Measurements from ENCODE around the gene RILPL1. TPM values are rescaled to one million over a fixed set of nuclear protein-coding genes. Genes with fewer than 3 reads are reported as not detected.
A peak's percentile ranks its signal among the peaks of the same experiment; 100 is the strongest.

RILPL1 gene
- total and polyA plus RNA-seq, 2 of the 4 experiments (the other 2 are of a cell fraction) = 11.1 to 19.8 TPM

- Histone ChIP-seq H3K79me1 (ENCODE audit: low read depth in 1 of 2, low read length in 2 of 2) (peaks cover 28 to 51% of the 10 kb centered on the region in 2 experiments), H2AK9ac (replicated peaks; ENCODE audit: low read depth, low read length, poor library complexity) (peak overlapping the region; percentile 94), H3K4me2 (ENCODE audit: low read depth, low read length) (peak overlapping the region; percentile 68), H3K9ac (ENCODE audit: low read depth, low read length) (peak overlapping the region; percentile 87), H4K5ac (ENCODE audit: low read depth, low read length) (peak overlapping the region; percentile 23), H2AK5ac (ENCODE audit: low read depth, low read length) (peak overlapping the region; percentile 93), H4K20me1 (ENCODE audit: insufficient read depth, low read length) (peaks cover 21% of the 10 kb centered on the region; the same call in 1 of the 2 replicates), H3K27ac (ENCODE audit: insufficient read depth, low read length) (peak overlapping the region; percentile 62), H3K18ac (ENCODE audit: low read depth, low read length) (no peak overlapping the region), H3K4ac (ENCODE audit: low read depth, low read length) (peak overlapping the region; percentile 94), H4K91ac (ENCODE audit: insufficient read depth, low read depth, low read length) (peak overlapping the region; percentile 74), H3K36me3 (ENCODE audit: control insufficient read depth, insufficient read depth, low read length) (peaks cover 10% of the 10 kb centered on the region), H3K56ac (ENCODE audit: extremely low read depth, insufficient read depth, low read length) (peak overlapping the region; percentile 12; the same call in 1 of the 2 replicates), H2BK120ac (ENCODE audit: low read depth, low read length) (peak overlapping the region; percentile 4; the same call in 1 of the 2 replicates), H3K23ac (ENCODE audit: low read depth, low read length) (peak overlapping the region; percentile 94), H3K4me1 (ENCODE audit: control insufficient read depth, insufficient read depth, low read length) (peaks cover 9% of the 10 kb centered on the region), H3K9me3 (ENCODE audit: control insufficient read depth, insufficient read depth, low read length) (no peaks in the 10 kb centered on the region), H4K8ac (ENCODE audit: low read depth in 2 of 2, low read length in 2 of 2) (peak overlapping the region; percentile 34 to 61; a peak in 3 of 4 replicates), H2BK20ac (ENCODE audit: low read depth, low read length) (no peak overlapping the region), H2BK15ac (ENCODE audit: low read depth, low read length) (no peak overlapping the region; the same call in 2 of the 3 replicates), H2BK5ac (ENCODE audit: low read depth, low read length, poor library complexity, severe bottlenecking) (peak overlapping the region; percentile 70), H3K4me3 (ENCODE audit: insufficient read depth, low read depth, low read length) (peak overlapping the region; percentile 66), H2AFZ (replicated peaks; ENCODE audit: low read length, poor library complexity) (peak overlapping the region; percentile 94), H3K14ac (replicated peaks; ENCODE audit: low read depth, low read length) (peak overlapping the region; percentile 92), H3K9me1 (ENCODE audit: insufficient read depth, low read length) (peaks cover 8% of the 10 kb centered on the region), H3K27me3 (ENCODE audit: control insufficient read depth, insufficient read depth, low read length) (peaks cover 2% of the 10 kb centered on the region; the same call in 1 of the 2 replicates)
- dilution Hi-C loops (cut with HindIII; ENCODE audit: low sequenced_read_pairs, unreplicated experiment) (no loop called here), intact Hi-C loops (cut with micrococcal nuclease) (no loop called here), in situ Hi-C loops (cut with MboI; ENCODE audit: low sequenced_read_pairs) (loop anchor here (5.0 kb wide), 1 partner anchor 49 kb away; the partner anchor contains the start of gene TMED2)
- TF ChIP-seq MAZ (IDR thresholded peaks at IDR 0.05; ENCODE audit: borderline replicate concordance, low read depth, low read length) = no peak
- TF ChIP-seq MXI1 (IDR thresholded peaks at IDR 0.05; ENCODE audit: borderline replicate concordance, low read depth, low read length) = 0 out of 2 replicates have a peak, but pooled peaks have one; percentile 13
- ATAC-seq (ENCODE audit: low read depth) = peak; percentile 53
- WGBS, 2 experiments (ENCODE audit: extremely low coverage in 2 of 2, insufficient read length in 1 of 2) = 3% methylated on average over 50 of the region's 79 CpGs; no CpG with 5 or more reads in 1 of the 2 experiments
- CTCF ChIA-PET = interaction anchor here (0.6 to 1.1 kb wide), 2 partner anchors 10 to 31 kb away, joined by 4 to 5 read pairs; no protein-coding TSS in a partner anchor
- no TSS peak for BruUV-seq (replicated peaks)
- POLR2A ChIA-PET (ENCODE audit: unreplicated experiment) = interaction anchor here (0.5 kb wide), 1 partner anchor 98 kb away, joined by 4 read pairs; no protein-coding TSS in a partner anchor
- peak; percentile 24 for DNase-seq
Observed at GRCh38 chr12:123532808-123533649, 490 bp downstream of the RILPL1 start.
